ENCODE data around the gene EOLA2. TPM values are rescaled to one million over a fixed set of nuclear protein-coding genes. Genes with fewer than 3 reads are reported as not detected.
"Not testable (repeated sequence)": the region's sequence is repeated elsewhere in the genome, so short reads cannot be mapped to it uniquely, and the experiment has no call there.

The EOLA2 gene
- polyA plus RNA-seq, 2 of the 4 experiments (the other 2 are of a cell fraction) = 34.5 to 60.9 TPM

GRCh38 chrX:149940674-149941024, 2.4 kb upstream of the EOLA2 start:
- 20% methylated on average over 6 of the region's 11 CpGs for WGBS (ENCODE audit: missing lambda C conversion rate)
- H3K9me3 ChIP-seq; ATAC-seq; DNase-seq (ENCODE audit: low read depth in 1 of 2, low spot score in 1 of 2); FAIRE-seq; H3K4me1 ChIP-seq; H3K4me3 ChIP-seq: not testable (repeated sequence)
- ChIA-PET CTCF (interaction anchor here (0.7 to 1.7 kb wide), 9 partner anchors 10 to 780 kb away, joined by 3 to 7 read pairs (median 3); no protein-coding TSS in a partner anchor), POLR2A (interaction anchor here (0.6 to 3.0 kb wide), 8 partner anchors 9 to 909 kb away, joined by 3 to 35 read pairs (median 4); partner anchors contain the start of genes EOLA1, MAMLD1 and MTM1)
- TF ChIP-seq SMC3 (IDR thresholded peaks at IDR 0.05) (peak; percentile 37; the same call in 2 of the 3 replicates), RAD21 (conservative IDR thresholded peaks at IDR 0.05 in 1 of 2, IDR thresholded peaks at IDR 0.05 in 1 of 2) (peak; percentile 20 to 43; a peak in 2 of 5 replicates), CTCF (IDR thresholded peaks at IDR 0.05) (peak; percentile 20)
- TF ChIP-seq, protein P1, sequence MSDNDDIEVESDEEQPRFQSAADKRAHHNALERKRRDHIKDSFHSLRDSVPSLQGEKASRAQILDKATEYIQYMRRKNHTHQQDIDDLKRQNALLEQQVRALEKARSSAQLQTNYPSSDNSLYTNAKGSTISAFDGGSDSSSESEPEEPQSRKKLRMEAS (IDR thresholded peaks at IDR 0.05) = peak; percentile 21; the same call in 1 of the 2 replicates
- peak overlapping the region in 1 of 2 experiments; percentile 58; a peak in 2 of 6 replicates for H3K27ac ChIP-seq
- peak overlapping the region; percentile 51; the same call in 2 of the 3 replicates for H3K4me2 ChIP-seq

DNA sequence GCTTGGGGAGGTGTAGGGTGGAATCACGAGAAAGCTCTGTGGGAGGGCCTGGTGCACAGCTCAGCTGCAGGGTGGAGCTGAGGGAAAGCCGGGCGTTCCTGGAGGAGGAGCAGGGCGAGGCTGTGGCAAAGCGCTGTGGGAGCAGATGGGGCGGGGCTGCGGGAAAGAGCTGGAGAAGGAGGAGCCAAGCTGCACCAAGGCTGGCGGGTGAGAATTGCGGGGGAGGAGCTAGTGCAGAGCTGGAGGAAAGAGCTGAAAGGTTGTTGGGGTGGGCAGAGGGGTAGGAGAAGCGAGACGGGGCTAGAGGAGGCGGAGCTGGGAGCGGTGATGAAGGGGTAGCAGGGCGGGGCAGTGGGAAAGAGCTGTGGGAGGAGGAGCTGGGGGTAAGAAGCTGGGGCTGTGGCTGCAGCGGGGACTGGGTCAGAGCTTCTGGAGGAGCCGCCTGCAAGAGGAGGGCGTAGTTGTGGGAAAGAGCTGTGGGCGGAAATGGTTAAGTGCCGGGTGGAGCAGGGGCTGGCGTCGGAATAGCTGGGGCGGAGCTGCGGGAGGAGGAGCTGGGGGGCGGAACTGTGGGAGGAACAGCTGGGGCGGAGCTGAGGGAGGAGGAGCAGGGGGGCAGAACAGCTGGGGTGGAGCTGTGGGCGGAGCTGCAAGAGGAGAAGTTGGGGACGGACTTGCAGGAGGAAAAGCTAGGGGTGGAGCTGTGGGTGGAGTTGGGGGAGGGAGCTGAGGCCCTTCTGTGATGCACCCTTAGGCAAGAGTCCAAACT, 1.8 kb upstream of the EOLA2 start:
- peak overlapping the region; percentile 91 to 98 for H3K27ac ChIP-seq
- DNase-seq (ENCODE audit: low read depth in 1 of 2, low spot score in 1 of 2) (peak; percentile 62 to 98), ATAC-seq (peak; percentile 74 to 85), FAIRE-seq (peak; percentile 99)
- no peak for TF ChIP-seq ZFP36 (IDR thresholded peaks at IDR 0.05; ENCODE audit: borderline replicate concordance, partially characterized antibody)
- no peak for TF ChIP-seq NPAS2 (CRISPR knock-in tag; IDR thresholded peaks at IDR 0.05; ENCODE audit: borderline replicate concordance)
- TF ChIP-seq, protein P2, sequence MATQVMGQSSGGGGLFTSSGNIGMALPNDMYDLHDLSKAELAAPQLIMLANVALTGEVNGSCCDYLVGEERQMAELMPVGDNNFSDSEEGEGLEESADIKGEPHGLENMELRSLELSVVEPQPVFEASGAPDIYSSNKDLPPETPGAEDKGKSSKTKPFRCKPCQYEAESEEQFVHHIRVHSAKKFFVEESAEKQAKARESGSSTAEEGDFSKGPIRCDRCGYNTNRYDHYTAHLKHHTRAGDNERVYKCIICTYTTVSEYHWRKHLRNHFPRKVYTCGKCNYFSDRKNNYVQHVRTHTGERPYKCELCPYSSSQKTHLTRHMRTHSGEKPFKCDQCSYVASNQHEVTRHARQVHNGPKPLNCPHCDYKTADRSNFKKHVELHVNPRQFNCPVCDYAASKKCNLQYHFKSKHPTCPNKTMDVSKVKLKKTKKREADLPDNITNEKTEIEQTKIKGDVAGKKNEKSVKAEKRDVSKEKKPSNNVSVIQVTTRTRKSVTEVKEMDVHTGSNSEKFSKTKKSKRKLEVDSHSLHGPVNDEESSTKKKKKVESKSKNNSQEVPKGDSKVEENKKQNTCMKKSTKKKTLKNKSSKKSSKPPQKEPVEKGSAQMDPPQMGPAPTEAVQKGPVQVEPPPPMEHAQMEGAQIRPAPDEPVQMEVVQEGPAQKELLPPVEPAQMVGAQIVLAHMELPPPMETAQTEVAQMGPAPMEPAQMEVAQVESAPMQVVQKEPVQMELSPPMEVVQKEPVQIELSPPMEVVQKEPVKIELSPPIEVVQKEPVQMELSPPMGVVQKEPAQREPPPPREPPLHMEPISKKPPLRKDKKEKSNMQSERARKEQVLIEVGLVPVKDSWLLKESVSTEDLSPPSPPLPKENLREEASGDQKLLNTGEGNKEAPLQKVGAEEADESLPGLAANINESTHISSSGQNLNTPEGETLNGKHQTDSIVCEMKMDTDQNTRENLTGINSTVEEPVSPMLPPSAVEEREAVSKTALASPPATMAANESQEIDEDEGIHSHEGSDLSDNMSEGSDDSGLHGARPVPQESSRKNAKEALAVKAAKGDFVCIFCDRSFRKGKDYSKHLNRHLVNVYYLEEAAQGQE (IDR thresholded peaks at IDR 0.05) = 0 out of 2 replicates have a peak, but pooled peaks have one; percentile 25
- no peak for TF ChIP-seq ZC3H11A (IDR thresholded peaks at IDR 0.05)
- TF ChIP-seq, protein P3, sequence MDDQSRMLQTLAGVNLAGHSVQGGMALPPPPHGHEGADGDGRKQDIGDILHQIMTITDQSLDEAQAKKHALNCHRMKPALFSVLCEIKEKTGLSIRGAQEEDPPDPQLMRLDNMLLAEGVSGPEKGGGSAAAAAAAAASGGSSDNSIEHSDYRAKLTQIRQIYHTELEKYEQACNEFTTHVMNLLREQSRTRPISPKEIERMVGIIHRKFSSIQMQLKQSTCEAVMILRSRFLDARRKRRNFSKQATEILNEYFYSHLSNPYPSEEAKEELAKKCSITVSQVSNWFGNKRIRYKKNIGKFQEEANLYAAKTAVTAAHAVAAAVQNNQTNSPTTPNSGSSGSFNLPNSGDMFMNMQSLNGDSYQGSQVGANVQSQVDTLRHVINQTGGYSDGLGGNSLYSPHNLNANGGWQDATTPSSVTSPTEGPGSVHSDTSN (IDR thresholded peaks at IDR 0.05) = peak; percentile 48
- peak in 1 of 2 experiments; percentile 27; a peak in 1 of 5 replicates for TF ChIP-seq JUN (IDR thresholded peaks at IDR 0.05)
- peak; percentile 48; the same call in 1 of the 2 replicates for TF ChIP-seq KDM5A (IDR thresholded peaks at IDR 0.05)
- no peak for TF ChIP-seq EHF (CRISPR knock-in tag; IDR thresholded peaks at IDR 0.05)
- TF ChIP-seq MAZ (IDR thresholded peaks at IDR 0.05; ENCODE audit: borderline replicate concordance, low read depth, low read length) = peak; percentile 72; the same call in 1 of the 2 replicates
- ChIA-PET CTCF (interaction anchor here (0.6 to 1.7 kb wide), 10 partner anchors 10 to 1295 kb away, joined by 3 to 7 read pairs (median 3); no protein-coding TSS in a partner anchor), POLR2A (interaction anchor here (0.6 to 3.0 kb wide), 10 partner anchors 10 to 910 kb away, joined by 3 to 35 read pairs (median 4); partner anchors contain the start of genes EOLA1, MAMLD1, MTM1 and MTMR1)
- H3K4me2 ChIP-seq = peak overlapping the region; percentile 68
- H3K9me3 ChIP-seq = no peaks in the 10 kb centered on the region
- 2% methylated on average over 21 of the region's 27 CpGs for WGBS (ENCODE audit: missing lambda C conversion rate)
- peak overlapping the region; percentile 57 for H3K4me3 ChIP-seq
- H3K4me1 ChIP-seq = peaks cover 4% of the 10 kb centered on the region; the same call in 1 of the 3 replicates
